Smooth muscle cell of trachea (primary cell): ENCODE data around the gene TSPEAR. TPM values are rescaled to one million over a fixed set of nuclear protein-coding genes. Genes with fewer than 3 reads are reported as not detected.

ENCODE experiments used
- total RNA-seq: library from RNA; depleted of rRNA; stranded (reverse); fragments of >200 nt; gene quantifications from 2 replicates; pipeline ENCODE4 v1.2.1, GENCODE V29; 2014

The TSPEAR gene
- not detected in 2 replicates for total RNA-seq

GRCh38 chr21:44711327-44712202 is at the start of gene TSPEAR:
TSPEAR (minus strand) TSS chr21:44711572; CDS start chr21:44711514, 58 bp downstream.

GRCh38 chr21:44697172-44697810 is 14.1 kb downstream of the TSPEAR start, which contains the start of gene KRTAP10-12:
KRTAP10-12 (plus strand) TSS chr21:44697172; CDS start chr21:44697202, 30 bp downstream.

GRCh38 chr21:44681861-44682579 is 29.4 kb downstream of the TSPEAR start, which contains the start of gene KRTAP12-1:
KRTAP12-1 (minus strand) TSS chr21:44682163; CDS start chr21:44682123, 40 bp downstream.

GRCh38 chr21:44666401-44667320 is 44.7 kb downstream of the TSPEAR start, which contains the start of gene KRTAP12-2:
KRTAP12-2 (minus strand) TSS chr21:44666927; CDS start chr21:44666886, 41 bp downstream.

GRCh38 chr21:44657635-44658540 is 53.5 kb downstream of the TSPEAR start, which contains the start of gene KRTAP12-3:
KRTAP12-3 (plus strand) TSS chr21:44657932; CDS start chr21:44657980, 48 bp downstream.

GRCh38 chr21:44654576-44655175 is 56.7 kb downstream of the TSPEAR start, which contains the start of gene KRTAP12-4:
KRTAP12-4 (minus strand) TSS chr21:44654659; CDS start chr21:44654614, 45 bp downstream.

GRCh38 chr21:44646366-44647221 is 64.8 kb downstream of the TSPEAR start, which contains the start of gene KRTAP10-11:
KRTAP10-11 (plus strand) TSS chr21:44646414; CDS start chr21:44646459, 45 bp downstream.

GRCh38 chr21:44637018-44637850 is 74.1 kb downstream of the TSPEAR start, which contains the start of gene KRTAP10-10:
KRTAP10-10 (plus strand) TSS chr21:44637356; CDS start chr21:44637418, 62 bp downstream.

GRCh38 chr21:44626673-44627143 is 84.7 kb downstream of the TSPEAR start, which contains the start of gene KRTAP10-9:
KRTAP10-9 (plus strand) TSS chr21:44627093; CDS start chr21:44627172, 79 bp downstream.

GRCh38 chr21:44612029-44612486 is 99.3 kb downstream of the TSPEAR start, which contains the start of gene KRTAP10-8:
KRTAP10-8 (plus strand) TSS chr21:44612079; CDS start chr21:44612101, 22 bp downstream.

GRCh38 chr21:44600118-44600978 is 111.0 kb downstream of the TSPEAR start, which contains the start of gene KRTAP10-7:
KRTAP10-7 (plus strand) TSS chr21:44600597; CDS start chr21:44600622, 25 bp downstream.

GRCh38 chr21:44592446-44593311 is 118.7 kb downstream of the TSPEAR start, which contains the start of gene KRTAP10-6:
KRTAP10-6 (minus strand) TSS chr21:44592505; CDS start chr21:44592484, 21 bp downstream.

GRCh38 chr21:44580231-44580821 is 131.0 kb downstream of the TSPEAR start, which contains the start of gene KRTAP10-5:
KRTAP10-5 (minus strand) TSS chr21:44580604; CDS start chr21:44580578, 26 bp downstream.

